ENCODE measurements around the gene UBE2E2.

UBE2E2 gene

DNA sequence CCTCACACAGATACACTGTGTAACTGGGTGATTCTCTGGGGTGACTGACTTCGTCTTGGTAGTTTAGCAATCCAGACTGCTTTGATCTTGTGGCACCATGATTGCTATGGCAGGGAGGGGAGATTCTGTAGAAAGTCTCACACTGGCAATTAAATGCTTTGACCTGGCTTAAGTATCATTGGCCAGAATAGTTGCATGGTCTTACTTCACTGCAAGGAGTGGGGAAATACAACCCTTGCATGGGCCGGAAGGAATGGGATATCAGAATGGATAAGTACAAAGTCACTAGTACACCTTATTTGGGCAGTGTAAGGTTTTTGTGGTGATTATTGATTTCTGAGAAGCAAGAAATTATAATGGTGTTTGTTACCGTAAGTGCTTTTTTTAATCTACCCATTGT is 153.8 kb downstream of the UBE2E2 start:
- H2BK120ac ChIP-seq (ENCODE audit: low read depth, low read length), result no peak overlapping the region
- no peak overlapping the region for H3K4me2 ChIP-seq (ENCODE audit: insufficient read depth, low read length, poor library complexity, severe bottlenecking)
- no peak overlapping the region for H3K27ac ChIP-seq (replicated peaks; ENCODE audit: low read length)
- DNase-seq (ENCODE audit: low spot score), result no peak
- no peaks in the 10 kb centered on the region for H3K79me1 ChIP-seq (ENCODE audit: low read depth, low read length)
- no peaks in the 10 kb centered on the region for H3K4me1 ChIP-seq (ENCODE audit: control insufficient read depth in 2 of 2, insufficient read depth in 1 of 2, low read depth in 1 of 2, low read length in 2 of 2)
- no peak overlapping the region for H3K4me3 ChIP-seq (ENCODE audit: low read length in 2 of 2)
- H3K14ac ChIP-seq (ENCODE audit: low read length), result no peak overlapping the region
- H2AK5ac ChIP-seq (ENCODE audit: low read depth, low read length), result no peak overlapping the region
- no peaks in the 10 kb centered on the region for H3K27me3 ChIP-seq (ENCODE audit: control insufficient read depth in 3 of 3, insufficient read depth in 3 of 3, low read depth in 1 of 3, low read length in 3 of 3)
- H2BK5ac ChIP-seq (ENCODE audit: low read length), result no peak overlapping the region
- no peak overlapping the region for H3K23ac ChIP-seq (ENCODE audit: low read depth, low read length, poor library complexity)
- WGBS, 2 donors (ENCODE audit: extremely low coverage in 2 of 2, insufficient read length in 2 of 2, insufficient replicate concordance in 1 of 2), result no CpG with 5 or more reads among the region's 3 CpGs
- no peak overlapping the region for H2AFZ ChIP-seq (ENCODE audit: low read length)
- no peak overlapping the region for H2BK12ac ChIP-seq (ENCODE audit: low read length)
- no peak overlapping the region for H4K8ac ChIP-seq (ENCODE audit: low read depth, low read length)
- no peaks in the 10 kb centered on the region for H3K9me3 ChIP-seq (replicated peaks in 1 of 2; ENCODE audit: control insufficient read depth in 2 of 2, insufficient read depth in 1 of 2, low read depth in 1 of 2, low read length in 2 of 2)
- no peak overlapping the region for H3K4ac ChIP-seq (ENCODE audit: low read length)
- no peak overlapping the region for H2BK15ac ChIP-seq (ENCODE audit: low read length)
- no peak overlapping the region for H3K9ac ChIP-seq (ENCODE audit: low read depth, low read length, poor library complexity)
- no peak overlapping the region for H3K18ac ChIP-seq (ENCODE audit: low read length)
- no peak overlapping the region for H4K91ac ChIP-seq (ENCODE audit: low read depth, low read length, poor library complexity)
- H3K36me3 ChIP-seq (replicated peaks in 1 of 2; ENCODE audit: control insufficient read depth in 2 of 2, insufficient read depth in 2 of 2, low read length in 2 of 2), result no peaks in the 10 kb centered on the region

- Histone ChIP-seq H2AFZ (ENCODE audit: low read length) (no peak overlapping the region), H3K14ac (ENCODE audit: low read length) (no peak overlapping the region), H4K91ac (ENCODE audit: low read depth, low read length, poor library complexity) (no peak overlapping the region), H3K36me3 (replicated peaks in 1 of 2; ENCODE audit: control insufficient read depth in 2 of 2, insufficient read depth in 2 of 2, low read length in 2 of 2) (no peaks in the 10 kb centered on the region), H2BK12ac (ENCODE audit: low read length) (no peak overlapping the region), H2BK120ac (ENCODE audit: low read depth, low read length) (no peak overlapping the region), H3K9me3 (replicated peaks in 1 of 2; ENCODE audit: control insufficient read depth in 2 of 2, insufficient read depth in 1 of 2, low read depth in 1 of 2, low read length in 2 of 2) (peaks cover 0 to 3% of the 10 kb centered on the region in 2 donors), H2BK5ac (ENCODE audit: low read length) (no peak overlapping the region), H4K8ac (ENCODE audit: low read depth, low read length) (no peak overlapping the region), H3K4me2 (ENCODE audit: insufficient read depth, low read length, poor library complexity, severe bottlenecking) (no peak overlapping the region), H2AK5ac (ENCODE audit: low read depth, low read length) (no peak overlapping the region), H3K27me3 (ENCODE audit: control insufficient read depth in 3 of 3, insufficient read depth in 3 of 3, low read depth in 1 of 3, low read length in 3 of 3) (no peaks in the 10 kb centered on the region), H3K18ac (ENCODE audit: low read length) (no peak overlapping the region), H3K4me1 (ENCODE audit: control insufficient read depth in 2 of 2, insufficient read depth in 1 of 2, low read depth in 1 of 2, low read length in 2 of 2) (no peaks in the 10 kb centered on the region), H2BK15ac (ENCODE audit: low read length) (no peak overlapping the region), H3K4me3 (ENCODE audit: low read length in 2 of 2) (no peak overlapping the region), H3K9ac (ENCODE audit: low read depth, low read length, poor library complexity) (no peak overlapping the region), H3K27ac (replicated peaks; ENCODE audit: low read length) (no peak overlapping the region), H3K23ac (ENCODE audit: low read depth, low read length, poor library complexity) (no peak overlapping the region), H3K4ac (ENCODE audit: low read length) (no peak overlapping the region), H3K79me1 (ENCODE audit: low read depth, low read length) (no peaks in the 10 kb centered on the region)
- no peak for DNase-seq (ENCODE audit: low spot score)
Measured at GRCh38 chr3:23359116-23359515, 156.0 kb downstream of the UBE2E2 start.

GRCh38 chr3:23365066-23365465 is 161.9 kb downstream of the UBE2E2 start:
- Histone ChIP-seq H4K8ac (ENCODE audit: low read depth, low read length) (no peak overlapping the region), H3K27ac (replicated peaks; ENCODE audit: low read length) (no peak overlapping the region), H2BK15ac (ENCODE audit: low read length) (no peak overlapping the region), H4K91ac (ENCODE audit: low read depth, low read length, poor library complexity) (no peak overlapping the region), H3K4me3 (ENCODE audit: low read length in 2 of 2) (no peak overlapping the region), H3K27me3 (ENCODE audit: control insufficient read depth in 3 of 3, insufficient read depth in 3 of 3, low read depth in 1 of 3, low read length in 3 of 3) (no peaks in the 10 kb centered on the region), H2BK120ac (ENCODE audit: low read depth, low read length) (no peak overlapping the region), H3K4me1 (ENCODE audit: control insufficient read depth in 2 of 2, insufficient read depth in 1 of 2, low read depth in 1 of 2, low read length in 2 of 2) (no peaks in the 10 kb centered on the region), H3K36me3 (replicated peaks in 1 of 2; ENCODE audit: control insufficient read depth in 2 of 2, insufficient read depth in 2 of 2, low read length in 2 of 2) (no peaks in the 10 kb centered on the region), H2BK5ac (ENCODE audit: low read length) (no peak overlapping the region), H3K14ac (ENCODE audit: low read length) (no peak overlapping the region), H2BK12ac (ENCODE audit: low read length) (no peak overlapping the region), H2AFZ (ENCODE audit: low read length) (no peak overlapping the region), H3K9ac (ENCODE audit: low read depth, low read length, poor library complexity) (no peak overlapping the region), H3K9me3 (replicated peaks in 1 of 2; ENCODE audit: control insufficient read depth in 2 of 2, insufficient read depth in 1 of 2, low read depth in 1 of 2, low read length in 2 of 2) (peaks cover 0 to 3% of the 10 kb centered on the region in 2 donors), H3K23ac (ENCODE audit: low read depth, low read length, poor library complexity) (no peak overlapping the region), H3K18ac (ENCODE audit: low read length) (no peak overlapping the region), H3K4me2 (ENCODE audit: insufficient read depth, low read length, poor library complexity, severe bottlenecking) (no peak overlapping the region), H3K4ac (ENCODE audit: low read length) (no peak overlapping the region), H3K79me1 (ENCODE audit: low read depth, low read length) (no peaks in the 10 kb centered on the region), H2AK5ac (ENCODE audit: low read depth, low read length) (no peak overlapping the region)
- no peak for DNase-seq (ENCODE audit: low spot score)
- WGBS, 2 donors (ENCODE audit: extremely low coverage in 2 of 2, insufficient read length in 2 of 2, insufficient replicate concordance in 1 of 2), result no CpG with 5 or more reads among the region's 2 CpGs

DNA sequence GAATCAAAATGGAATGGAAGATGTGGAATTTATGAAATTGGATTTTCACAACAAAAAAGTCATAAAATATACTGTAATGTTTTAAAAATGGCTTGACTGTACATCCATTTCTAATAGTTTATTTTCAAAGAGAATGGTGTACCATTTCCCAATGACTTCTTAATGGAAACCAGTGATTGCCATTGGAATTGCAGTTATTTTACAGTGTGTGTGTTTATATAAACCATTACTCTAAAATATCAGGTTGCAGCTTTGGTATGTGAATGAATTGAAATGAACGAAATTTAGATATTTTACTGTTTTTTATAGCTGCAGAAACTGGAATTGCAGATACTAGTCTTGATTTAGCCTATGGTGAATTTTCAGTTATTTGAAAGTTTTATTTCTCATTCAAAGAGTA is 165.6 kb downstream of the UBE2E2 start:
- Histone ChIP-seq H3K27me3 (ENCODE audit: control insufficient read depth in 3 of 3, insufficient read depth in 3 of 3, low read depth in 1 of 3, low read length in 3 of 3) (no peaks in the 10 kb centered on the region), H3K4me2 (ENCODE audit: insufficient read depth, low read length, poor library complexity, severe bottlenecking) (no peak overlapping the region), H2BK15ac (ENCODE audit: low read length) (no peak overlapping the region), H2BK5ac (ENCODE audit: low read length) (no peak overlapping the region), H2BK120ac (ENCODE audit: low read depth, low read length) (no peak overlapping the region), H2AK5ac (ENCODE audit: low read depth, low read length) (no peak overlapping the region), H3K23ac (ENCODE audit: low read depth, low read length, poor library complexity) (no peak overlapping the region), H3K4me3 (ENCODE audit: low read length in 2 of 2) (no peak overlapping the region), H4K8ac (ENCODE audit: low read depth, low read length) (no peak overlapping the region), H3K4ac (ENCODE audit: low read length) (no peak overlapping the region), H3K36me3 (replicated peaks in 1 of 2; ENCODE audit: control insufficient read depth in 2 of 2, insufficient read depth in 2 of 2, low read length in 2 of 2) (no peaks in the 10 kb centered on the region), H3K14ac (ENCODE audit: low read length) (no peak overlapping the region), H3K27ac (replicated peaks; ENCODE audit: low read length) (no peak overlapping the region), H2BK12ac (ENCODE audit: low read length) (no peak overlapping the region), H3K9me3 (replicated peaks in 1 of 2; ENCODE audit: control insufficient read depth in 2 of 2, insufficient read depth in 1 of 2, low read depth in 1 of 2, low read length in 2 of 2) (no peaks in the 10 kb centered on the region), H3K4me1 (ENCODE audit: control insufficient read depth in 2 of 2, insufficient read depth in 1 of 2, low read depth in 1 of 2, low read length in 2 of 2) (peaks cover 2 to 3% of the 10 kb centered on the region in 2 donors), H3K79me1 (ENCODE audit: low read depth, low read length) (no peaks in the 10 kb centered on the region), H3K18ac (ENCODE audit: low read length) (no peak overlapping the region), H4K91ac (ENCODE audit: low read depth, low read length, poor library complexity) (no peak overlapping the region), H3K9ac (ENCODE audit: low read depth, low read length, poor library complexity) (no peak overlapping the region), H2AFZ (ENCODE audit: low read length) (no peak overlapping the region)
- no peak for DNase-seq (ENCODE audit: low spot score)
- WGBS, 2 donors (ENCODE audit: extremely low coverage in 2 of 2, insufficient read length in 2 of 2, insufficient replicate concordance in 1 of 2), result no CpG with 5 or more reads among the region's 1 CpG
